PFSK-1 (cell line): ENCODE data around the gene WDR7.

Experiments
- FOXP2 ChIP-seq: optimal IDR thresholded peaks from 2 replicates; pipeline ENCODE3; 2011; ENCODE audit warnings: borderline replicate concordance, control low read depth, inconsistent platforms; ENCODE audit not compliant: insufficient read depth; ENCODE audit errors: extremely low read length, extremely low read depth
- POLR2AphosphoS5 ChIP-seq: IDR thresholded peaks from 2 replicates; pipeline ENCODE4 v1.6.1; 2012; ENCODE audit warnings: low read depth, mild to moderate bottlenecking, control low read depth, low read length, moderate library complexity
- REST ChIP-seq, 2 experiments: IDR thresholded peaks; 2 replicates each; pipeline versions ENCODE4 v1.6.1 to v1.8.0; 2011 to 2012; ENCODE audit warnings: low read depth in 2 of 2, low read length in 2 of 2, control low read depth in 1 of 2, inconsistent platforms in 1 of 2, mild to moderate bottlenecking in 1 of 2, moderate library complexity in 1 of 2; ENCODE audit not compliant: insufficient read depth in 1 of 2
- SIN3A ChIP-seq: IDR thresholded peaks from 2 replicates; pipeline ENCODE4 v1.6.1; 2012; ENCODE audit warnings: mild to moderate bottlenecking, low read length, moderate library complexity, borderline replicate concordance; ENCODE audit not compliant: insufficient read depth
- TAF1 ChIP-seq: IDR thresholded peaks from 2 replicates; pipeline ENCODE4 v1.6.1; 2012; ENCODE audit warnings: low read length, control low read depth, borderline replicate concordance; ENCODE audit not compliant: insufficient read depth

GRCh38 chr18:56870982-56871381 lies 219.8 kb downstream of the WDR7 start:
- TF ChIP-seq POLR2AphosphoS5 (no peak), REST (IDR thresholded peaks at IDR 0.05; ENCODE audit: insufficient read depth in 1 of 2, low read depth in 2 of 2, low read length in 2 of 2) (no peak), TAF1 (no peak), SIN3A (no peak), FOXP2 (no peak)
